Mesendoderm (in vitro differentiated cells): Measurements from ENCODE around the gene PRDX5.
A peak's percentile ranks its signal among the peaks of the same experiment; 100 is the strongest.

ENCODE experiments used
- DNase-seq: peaks from one replicate; pipeline ENCODE4 v3.0.0; 2013
- H2AK5ac ChIP-seq: 2 replicates; pipeline ENCODE4 v1.6.1; 2013; ENCODE audit warnings: low read length, inconsistent platforms
- H2BK120ac ChIP-seq: 2 replicates; pipeline ENCODE4 v1.6.1; 2013; ENCODE audit warnings: low read depth, mild to moderate bottlenecking, low read length, moderate library complexity, mixed read lengths
- H2BK15ac ChIP-seq: replicated peaks from 2 replicates; pipeline ENCODE4 v1.6.1; 2013; ENCODE audit warnings: low read depth, mild to moderate bottlenecking, moderate library complexity
- H2BK5ac ChIP-seq: 2 replicates; pipeline ENCODE4 v1.6.1; 2013; ENCODE audit warnings: low read length, inconsistent platforms
- H3K18ac ChIP-seq: 2 replicates; pipeline ENCODE4 v1.6.1; 2013; ENCODE audit warnings: mild to moderate bottlenecking, low read length, mixed read lengths
- H3K23ac ChIP-seq: one replicate; pipeline ENCODE4 v1.6.1; 2013; ENCODE audit warnings: low read length
- H3K27ac ChIP-seq: 2 replicates; pipeline ENCODE4 v1.5.1; 2013; ENCODE audit warnings: low read depth, mild to moderate bottlenecking, inconsistent platforms, low read length, moderate library complexity
- H3K27me3 ChIP-seq: 2 replicates; pipeline ENCODE4 v1.6.1; 2013; ENCODE audit warnings: low read length, control low read depth, mild to moderate bottlenecking, inconsistent platforms; ENCODE audit not compliant: insufficient read depth, poor library complexity
- H3K36me3 ChIP-seq: 2 replicates; pipeline ENCODE4 v1.6.1; 2013; ENCODE audit warnings: low read length, inconsistent platforms; ENCODE audit not compliant: control insufficient read depth, insufficient read depth
- H3K4ac ChIP-seq: one replicate; pipeline ENCODE4 v1.6.1; 2013; ENCODE audit warnings: low read depth, mild to moderate bottlenecking, low read length, moderate library complexity
- H3K4me1 ChIP-seq: 2 replicates; pipeline ENCODE4 v1.6.1; 2013; ENCODE audit warnings: low read depth, low read length, inconsistent platforms; ENCODE audit not compliant: control insufficient read depth
- H3K4me2 ChIP-seq: 2 replicates; pipeline ENCODE4 v1.6.1; 2013; ENCODE audit warnings: low read length
- H3K4me3 ChIP-seq: 2 replicates; pipeline ENCODE4 v1.5.1; 2013; ENCODE audit warnings: mild to moderate bottlenecking, low read length
- H3K56ac ChIP-seq: one replicate; pipeline ENCODE4 v1.6.1; 2013; ENCODE audit warnings: low read length
- H3K79me1 ChIP-seq: 2 replicates; pipeline ENCODE4 v1.6.1; 2013; ENCODE audit warnings: low read length, inconsistent platforms
- H3K79me2 ChIP-seq: 2 replicates; pipeline ENCODE4 v1.6.1; 2013; ENCODE audit warnings: mild to moderate bottlenecking, low read length; ENCODE audit not compliant: control insufficient read depth, insufficient read depth
- H3K9ac ChIP-seq: 2 replicates; pipeline ENCODE4 v1.6.1; 2013; ENCODE audit warnings: low read length, inconsistent platforms
- H4K5ac ChIP-seq: one replicate; pipeline ENCODE4 v1.6.1; 2013; ENCODE audit warnings: low read length
- H4K8ac ChIP-seq: one replicate; pipeline ENCODE4 v1.6.1; 2013; ENCODE audit warnings: low read depth, mild to moderate bottlenecking, control low read depth, low read length, moderate library complexity
- WGBS: extraction: QIAGEN DNeasy Blood & Tissue Kit; methylation state at CpG from one replicate; pipeline ENCODE4 v1.1.7; 2013; ENCODE audit warnings: low lambda C conversion rate, missing lambda C conversion rate; ENCODE audit not compliant: insufficient coverage; ENCODE audit errors: extremely low coverage; 5-methylcytosine and 5-hydroxymethylcytosine counted together

Gene PRDX5

DNA sequence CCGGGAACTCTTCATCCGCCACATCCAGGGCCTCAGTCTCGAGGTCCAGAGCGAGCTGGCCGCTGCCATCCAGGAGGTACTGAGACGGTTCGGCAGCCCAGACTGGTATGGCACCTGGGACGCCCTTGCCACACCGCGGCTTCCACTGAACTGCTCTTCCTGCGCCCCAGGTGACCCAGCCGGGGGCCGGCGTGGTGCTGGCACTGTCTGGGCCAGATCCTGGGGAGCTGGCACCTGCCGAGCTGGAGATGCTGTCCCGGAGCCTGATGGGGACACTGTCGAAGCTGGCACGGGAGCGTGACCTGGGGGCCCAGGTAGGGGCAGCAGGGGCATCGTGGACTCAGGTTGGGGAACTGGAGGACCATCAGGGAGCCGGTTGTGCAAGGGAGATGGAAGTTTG, 23.5 kb downstream of the PRDX5 start:
- WGBS, result no CpG with 5 or more reads among the region's 21 CpGs

DNA sequence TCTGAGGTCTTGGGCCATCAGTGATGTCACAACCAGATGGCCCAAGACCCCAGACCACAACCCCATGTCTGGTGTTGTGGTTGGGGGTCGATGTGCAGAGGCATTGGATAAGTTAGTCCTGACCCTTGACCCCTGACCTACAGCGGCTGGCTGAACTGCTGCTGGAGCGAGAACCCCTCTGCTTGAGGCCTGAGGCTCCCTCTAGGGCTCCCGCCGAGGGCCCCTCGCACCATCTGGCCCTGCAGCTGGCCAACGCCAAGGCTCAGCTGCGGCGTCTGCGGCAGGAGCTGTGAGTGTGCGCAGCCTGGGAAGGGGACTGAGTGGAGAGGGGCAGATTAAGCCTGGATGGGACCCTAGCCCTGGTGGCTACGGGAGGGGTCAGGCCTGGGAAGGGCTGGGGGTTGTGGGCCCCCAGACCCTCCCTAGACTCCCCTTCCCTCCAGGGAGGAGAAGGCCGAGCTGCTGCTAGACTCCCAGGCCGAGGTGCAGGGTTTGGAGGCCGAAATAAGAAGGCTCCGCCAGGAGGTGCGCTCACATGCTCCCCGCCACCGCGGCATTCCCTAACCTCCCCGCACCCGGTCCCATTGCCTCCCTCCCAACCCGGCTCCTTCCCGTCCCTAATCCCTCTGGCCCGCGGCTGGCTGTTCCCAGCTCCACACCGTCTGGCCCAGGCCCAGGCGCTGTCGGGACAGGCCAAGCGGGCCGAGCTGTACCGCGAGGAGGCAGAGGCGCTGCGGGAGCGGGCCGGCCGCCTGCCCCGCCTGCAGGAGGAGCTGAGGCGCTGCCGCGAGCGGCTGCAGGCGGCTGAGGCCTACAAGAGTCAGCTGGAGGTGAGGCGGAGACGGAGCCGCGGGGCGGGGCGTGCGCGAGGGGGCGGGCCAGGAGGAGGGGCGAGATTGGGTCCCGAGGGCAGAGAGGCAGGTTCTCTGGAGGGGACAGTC, 24.2 kb downstream of the PRDX5 start:
- H3K4me2 ChIP-seq, result peak overlapping the region; percentile 48
- WGBS, result no CpG with 5 or more reads among the region's 55 CpGs
- H3K4me3 ChIP-seq, result no peak overlapping the region

More for the DNA sequence above, 23.5 kb downstream of the PRDX5 start:
- H2BK5ac ChIP-seq, result no peak overlapping the region
- H2BK120ac ChIP-seq, result no peak overlapping the region
- no peaks in the 10 kb centered on the region for H3K79me2 ChIP-seq
- H3K4me3 ChIP-seq, result no peak overlapping the region
- H3K36me3 ChIP-seq, result no peaks in the 10 kb centered on the region
- H2AK5ac ChIP-seq, result no peak overlapping the region
- H3K9ac ChIP-seq, result peak overlapping the region; percentile 59
- H3K27me3 ChIP-seq, result no peaks in the 10 kb centered on the region
- no peak overlapping the region for H3K27ac ChIP-seq
- H3K18ac ChIP-seq, result no peak overlapping the region
- no peaks in the 10 kb centered on the region for H3K79me1 ChIP-seq
- peak overlapping the region; percentile 88 for H3K56ac ChIP-seq
- H4K5ac ChIP-seq, result no peak overlapping the region
- H4K8ac ChIP-seq, result no peak overlapping the region
- H3K4ac ChIP-seq, result no peak overlapping the region
- no peak for DNase-seq
- no peak overlapping the region for H3K4me2 ChIP-seq
- H3K4me1 ChIP-seq, result peaks cover 5% of the 10 kb centered on the region
- H3K23ac ChIP-seq, result no peak overlapping the region
- no peak overlapping the region for H2BK15ac ChIP-seq

DNA sequence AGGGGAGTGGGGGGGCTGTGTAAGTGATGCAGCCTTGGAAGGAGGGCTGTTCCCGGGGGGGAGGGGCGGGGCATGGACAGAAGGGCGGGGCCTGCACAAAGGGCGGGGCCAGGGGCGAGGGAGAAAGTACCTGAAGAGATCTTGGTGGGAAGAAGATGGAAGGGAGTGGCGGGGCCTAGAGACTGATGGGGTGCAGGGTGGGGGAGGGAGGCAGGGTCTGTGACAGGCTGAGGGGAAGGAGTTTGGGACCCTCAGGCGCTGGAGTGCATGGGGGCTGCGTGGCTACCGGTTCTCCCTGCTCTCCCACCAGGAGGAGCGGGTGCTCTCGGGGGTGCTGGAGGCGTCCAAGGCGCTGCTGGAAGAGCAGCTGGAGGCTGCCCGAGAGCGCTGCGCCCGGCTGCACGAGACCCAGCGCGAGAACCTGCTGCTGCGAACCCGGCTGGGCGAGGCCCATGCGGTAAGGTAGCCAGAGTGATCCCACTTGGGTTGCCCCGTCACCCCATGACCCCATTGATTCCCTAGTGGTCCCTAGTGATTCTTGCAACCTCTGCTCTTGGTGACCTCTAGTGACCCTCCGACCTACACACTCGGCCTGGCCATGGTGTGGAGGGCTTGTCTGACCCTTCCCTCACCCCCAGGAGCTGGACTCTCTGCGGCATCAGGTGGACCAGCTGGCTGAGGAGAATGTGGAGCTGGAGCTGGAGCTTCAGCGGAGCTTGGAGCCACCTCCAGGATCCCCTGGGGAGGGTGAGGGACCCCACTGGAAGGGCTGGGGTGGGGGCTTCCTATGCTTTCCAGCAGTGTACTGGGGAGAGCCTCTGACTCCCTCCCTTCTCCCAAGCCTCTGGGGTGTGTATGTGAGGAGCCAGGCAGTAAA, 25.2 kb downstream of the PRDX5 start:
- no peaks in the 10 kb centered on the region for H3K27me3 ChIP-seq
- no peak overlapping the region for H3K9ac ChIP-seq
- H2AK5ac ChIP-seq, result no peak overlapping the region
- H3K56ac ChIP-seq, result no peak overlapping the region
- H3K18ac ChIP-seq, result no peak overlapping the region
- H3K4me3 ChIP-seq, result no peak overlapping the region
- no peak overlapping the region for H3K4ac ChIP-seq
- H4K8ac ChIP-seq, result no peak overlapping the region
- H4K5ac ChIP-seq, result no peak overlapping the region
- H2BK15ac ChIP-seq, result no peak overlapping the region
- no peak overlapping the region for H3K4me2 ChIP-seq
- H3K36me3 ChIP-seq, result no peaks in the 10 kb centered on the region
- no peak overlapping the region for H3K23ac ChIP-seq
- no peaks in the 10 kb centered on the region for H3K79me1 ChIP-seq
- no peak overlapping the region for H3K27ac ChIP-seq
- H2BK5ac ChIP-seq, result no peak overlapping the region
- peaks cover 5% of the 10 kb centered on the region for H3K4me1 ChIP-seq
- H2BK120ac ChIP-seq, result no peak overlapping the region
- no peak for DNase-seq
- no CpG with 5 or more reads among the region's 29 CpGs for WGBS
- no peaks in the 10 kb centered on the region for H3K79me2 ChIP-seq

More for the DNA sequence above, 24.2 kb downstream of the PRDX5 start:
- H2AK5ac ChIP-seq, result no peak overlapping the region
- H4K8ac ChIP-seq, result peak overlapping the region; percentile 7
- H3K79me1 ChIP-seq, result no peaks in the 10 kb centered on the region
- H3K27me3 ChIP-seq, result no peaks in the 10 kb centered on the region
- no peaks in the 10 kb centered on the region for H3K79me2 ChIP-seq
- no peak overlapping the region for H2BK15ac ChIP-seq
- H3K56ac ChIP-seq, result peak overlapping the region; percentile 92
- peak overlapping the region; percentile 69 for H3K18ac ChIP-seq
- DNase-seq, result peak; percentile 97
- H3K36me3 ChIP-seq, result no peaks in the 10 kb centered on the region
- peaks cover 5% of the 10 kb centered on the region for H3K4me1 ChIP-seq
- no peak overlapping the region for H3K27ac ChIP-seq
- H2BK120ac ChIP-seq, result no peak overlapping the region
- H4K5ac ChIP-seq, result no peak overlapping the region
- peak overlapping the region; percentile 85 for H3K9ac ChIP-seq
- no peak overlapping the region for H3K23ac ChIP-seq
- peak overlapping the region; percentile 0 for H3K4ac ChIP-seq
- H2BK5ac ChIP-seq, result no peak overlapping the region

- DNase-seq, result no peak
- H2BK5ac ChIP-seq, result no peak overlapping the region
Observed at GRCh38 chr11:64343767-64344559, 26.0 kb downstream of the PRDX5 start.

GRCh38 chr11:64344787-64345186, 26.9 kb downstream of the PRDX5 start:
- Histone ChIP-seq H3K79me2 (no peaks in the 10 kb centered on the region), H3K27ac (no peak overlapping the region), H2BK120ac (no peak overlapping the region), H2BK5ac (no peak overlapping the region), H3K79me1 (no peaks in the 10 kb centered on the region), H3K4me2 (no peak overlapping the region), H4K8ac (no peak overlapping the region), H2AK5ac (no peak overlapping the region), H3K27me3 (no peaks in the 10 kb centered on the region), H3K9ac (no peak overlapping the region), H3K4me3 (no peak overlapping the region), H3K36me3 (no peaks in the 10 kb centered on the region), H3K4me1 (peaks cover 5% of the 10 kb centered on the region), H4K5ac (no peak overlapping the region), H3K18ac (no peak overlapping the region), H3K56ac (no peak overlapping the region), H3K4ac (no peak overlapping the region), H2BK15ac (no peak overlapping the region), H3K23ac (no peak overlapping the region)
- WGBS, result no CpG with 5 or more reads among the region's 28 CpGs
- no peak for DNase-seq

More at GRCh38 chr11:64343767-64344559, 26.0 kb downstream of the PRDX5 start:
- no peaks in the 10 kb centered on the region for H3K36me3 ChIP-seq
- H3K27ac ChIP-seq, result no peak overlapping the region
- H3K18ac ChIP-seq, result no peak overlapping the region
- no CpG with 5 or more reads among the region's 18 CpGs for WGBS
- no peak overlapping the region for H3K4ac ChIP-seq
- no peak overlapping the region for H3K56ac ChIP-seq
- no peak overlapping the region for H3K4me3 ChIP-seq
- no peak overlapping the region for H4K5ac ChIP-seq
- no peaks in the 10 kb centered on the region for H3K79me1 ChIP-seq
- no peak overlapping the region for H2BK15ac ChIP-seq
- H4K8ac ChIP-seq, result no peak overlapping the region
- H3K23ac ChIP-seq, result no peak overlapping the region
- peaks cover 5% of the 10 kb centered on the region for H3K4me1 ChIP-seq
- no peak overlapping the region for H3K4me2 ChIP-seq
- H3K27me3 ChIP-seq, result no peaks in the 10 kb centered on the region
- no peaks in the 10 kb centered on the region for H3K79me2 ChIP-seq
- H2BK120ac ChIP-seq, result no peak overlapping the region
- H3K9ac ChIP-seq, result no peak overlapping the region
- no peak overlapping the region for H2AK5ac ChIP-seq
